IMR-90 (cell line): ENCODE results near the gene SPAM1. TPM values are rescaled to one million over a fixed set of nuclear protein-coding genes. Genes with fewer than 3 reads are reported as not detected.

Experiments
- ATAC-seq: fragments of 200-7000 bp; cut with Tn5 transposase; 2 replicates; pipeline ENCODE4 v1.9.1; 2020; ENCODE audit warnings: low read depth, mild to moderate bottlenecking, moderate library complexity
- BruUV-seq: library from RNA; stranded (reverse); fragments of 400-500 nt; replicated peaks from 2 replicates; lab custom pipeline; 2021; lab: Mats Ljungman, UMichigan
- CTCF ChIA-PET: fragments of 300-600 bp; formaldehyde crosslinking; extraction: SDS; loops from one replicate; lab custom pipeline; 2021; ENCODE audit warnings: antibody characterized with exemption; lab: Yijun Ruan, JAX
- POLR2A ChIA-PET: fragments of 300-600 bp; sonication (Branson Sonifier 250); formaldehyde crosslinking; loops from one replicate; lab custom pipeline; 2022; ENCODE audit warnings: antibody characterized with exemption; ENCODE audit not compliant: unreplicated experiment; lab: Charles Lee
- DNase-seq: peaks from one replicate; pipeline ENCODE4 v3.0.0; 2013
- H2AFZ ChIP-seq: replicated peaks from 2 replicates; pipeline ENCODE3; 2013; ENCODE audit warnings: low read length, mild to moderate bottlenecking; ENCODE audit not compliant: poor library complexity
- H2AK5ac ChIP-seq: 2 replicates; pipeline ENCODE4 v1.6.1; 2013; ENCODE audit warnings: low read depth, low read length, inconsistent platforms
- H2AK9ac ChIP-seq: replicated peaks from 2 replicates; pipeline ENCODE3; 2013; ENCODE audit warnings: mild to moderate bottlenecking, low read depth, low read length, moderate library complexity; ENCODE audit not compliant: poor library complexity
- H2BK120ac ChIP-seq: 2 replicates; pipeline ENCODE4 v1.6.1; 2013; ENCODE audit warnings: low read depth, low read length, inconsistent platforms
- H2BK15ac ChIP-seq: 3 replicates; pipeline ENCODE4 v1.6.1; 2013; ENCODE audit warnings: low read depth, low read length, inconsistent platforms
- H2BK20ac ChIP-seq: 2 replicates; pipeline ENCODE4 v1.6.1; 2013; ENCODE audit warnings: low read depth, mild to moderate bottlenecking, inconsistent platforms, low read length, moderate library complexity
- H2BK5ac ChIP-seq: 2 replicates; pipeline ENCODE4 v1.6.1; 2013; ENCODE audit warnings: mild to moderate bottlenecking, low read depth, low read length, inconsistent platforms; ENCODE audit not compliant: poor library complexity, severe bottlenecking
- H3K14ac ChIP-seq: replicated peaks from 2 replicates; pipeline ENCODE4 v1.6.1; 2013; ENCODE audit warnings: low read depth, low read length, inconsistent platforms
- H3K18ac ChIP-seq: 2 replicates; pipeline ENCODE4 v1.6.1; 2013; ENCODE audit warnings: low read depth, low read length, control low read depth
- H3K23ac ChIP-seq: 2 replicates; pipeline ENCODE4 v1.6.1; 2013; ENCODE audit warnings: low read depth, low read length, inconsistent platforms
- H3K27ac ChIP-seq: 2 replicates; pipeline ENCODE4 v1.5.1; 2013; ENCODE audit warnings: mild to moderate bottlenecking, control low read depth, low read length; ENCODE audit not compliant: insufficient read depth
- H3K27me3 ChIP-seq: 2 replicates; pipeline ENCODE4 v1.6.1; 2013; ENCODE audit warnings: low read length; ENCODE audit not compliant: control insufficient read depth, insufficient read depth
- H3K36me3 ChIP-seq: 2 replicates; pipeline ENCODE4 v1.6.1; 2013; ENCODE audit warnings: low read length, mixed read lengths; ENCODE audit not compliant: control insufficient read depth, insufficient read depth
- H3K4ac ChIP-seq: 2 replicates; pipeline ENCODE4 v1.6.1; 2013; ENCODE audit warnings: low read depth, low read length, inconsistent platforms
- H3K4me1 ChIP-seq: 2 replicates; pipeline ENCODE4 v1.6.1; 2013; ENCODE audit warnings: low read length, mixed read lengths; ENCODE audit not compliant: control insufficient read depth, insufficient read depth
- H3K4me2 ChIP-seq: 2 replicates; pipeline ENCODE4 v1.6.1; 2013; ENCODE audit warnings: low read depth, mild to moderate bottlenecking, control low read depth, low read length, moderate library complexity
- H3K4me3 ChIP-seq: 2 replicates; pipeline ENCODE4 v1.5.1; 2013; ENCODE audit warnings: low read depth, mild to moderate bottlenecking, control low read depth, low read length, moderate library complexity; ENCODE audit not compliant: insufficient read depth
- H3K56ac ChIP-seq: 2 replicates; pipeline ENCODE4 v1.6.1; 2013; ENCODE audit warnings: low read length, inconsistent platforms; ENCODE audit not compliant: insufficient read depth; ENCODE audit errors: extremely low read depth
- H3K79me1 ChIP-seq, 2 experiments: 2 replicates each; pipeline ENCODE4 v1.6.1; 2013; ENCODE audit warnings: low read length in 2 of 2, inconsistent platforms in 1 of 2, low read depth in 1 of 2
- H3K9ac ChIP-seq: 2 replicates; pipeline ENCODE4 v1.6.1; 2013; ENCODE audit warnings: low read depth, low read length, control low read depth
- H3K9me1 ChIP-seq: 2 replicates; pipeline ENCODE4 v1.6.1; 2013; ENCODE audit warnings: low read length, inconsistent platforms; ENCODE audit not compliant: insufficient read depth
- H3K9me3 ChIP-seq: 2 replicates; pipeline ENCODE4 v1.6.1; 2013; ENCODE audit warnings: low read length; ENCODE audit not compliant: control insufficient read depth, insufficient read depth
- H4K20me1 ChIP-seq: 2 replicates; pipeline ENCODE4 v1.6.1; 2013; ENCODE audit warnings: low read length, inconsistent platforms; ENCODE audit not compliant: insufficient read depth
- H4K5ac ChIP-seq: 2 replicates; pipeline ENCODE4 v1.6.1; 2013; ENCODE audit warnings: mild to moderate bottlenecking, low read depth, low read length, control low read depth
- H4K8ac ChIP-seq, 2 experiments: 2 replicates each; pipeline ENCODE4 v1.6.1; 2013; ENCODE audit warnings: low read depth in 2 of 2, low read length in 2 of 2, control low read depth in 1 of 2, inconsistent platforms in 1 of 2
- H4K91ac ChIP-seq: 2 replicates; pipeline ENCODE4 v1.6.1; 2013; ENCODE audit warnings: low read depth, low read length, inconsistent platforms; ENCODE audit not compliant: insufficient read depth
- NFE2L2 ChIP-seq: fragments of 150-350 bp; IDR thresholded peaks from 2 replicates; pipeline ENCODE4 v1.6.1; 2016; ENCODE audit warnings: low read depth, mild to moderate bottlenecking, low read length
- RCOR1 ChIP-seq: IDR thresholded peaks from 2 replicates; pipeline ENCODE4 v1.6.1; 2012; ENCODE audit warnings: mild to moderate bottlenecking, low read length, improper control_type of control experiment; ENCODE audit not compliant: insufficient replicate concordance
- RFX5 ChIP-seq: IDR thresholded peaks from 2 replicates; pipeline ENCODE4 v1.8.0; 2012; ENCODE audit warnings: low read depth, mild to moderate bottlenecking, low read length, moderate library complexity
- SMC3 ChIP-seq: fragments of 150-350 bp; IDR thresholded peaks from 2 replicates; pipeline ENCODE4 v1.6.1; 2016; ENCODE audit warnings: low read depth, mild to moderate bottlenecking, antibody characterized with exemption, low read length, moderate library complexity
- WGBS, 2 experiments: methylation state at CpG; one replicate each; pipeline versions ENCODE4 v1.1.5 to v1.1.7; 2013; ENCODE audit warnings: missing lambda C conversion rate in 2 of 2; ENCODE audit not compliant: insufficient read length in 1 of 2; ENCODE audit errors: extremely low coverage in 2 of 2; 5-methylcytosine and 5-hydroxymethylcytosine counted together
- dilution Hi-C: fragments of 300-500 bp; cut with HindIII; formaldehyde crosslinking; loops from one replicate; pipeline ENCODE4 v1.14.3; 2018; ENCODE audit warnings: low sequenced_read_pairs; ENCODE audit not compliant: unreplicated experiment
- in situ Hi-C: fragments of 300-500 bp; cut with MboI; formaldehyde crosslinking; loops from 3 replicates; pipeline ENCODE4 v1.14.3; 2019; ENCODE audit warnings: low sequenced_read_pairs, inconsistent platforms, mixed read lengths
- intact Hi-C: fragments of 100-400 bp; cut with micrococcal nuclease; formaldehyde crosslinking; loops from 2 replicates; pipeline ENCODE4 v1.10.0; 2022
- polyA plus RNA-seq, 3 experiments: library from polyadenylated mRNA; depleted of rRNA; stranded (reverse); fragments of >200 nt; gene quantifications; 2 replicates each; pipeline ENCODE4 v1.2.3, GENCODE V29; 2012; ENCODE audit warnings: low replicate concordance in 1 of 3
- total RNA-seq: library from RNA; depleted of rRNA; stranded (reverse); fragments of >200 nt; gene quantifications from 2 replicates; pipeline ENCODE4 v1.2.3, GENCODE V29; 2012

SPAM1 gene
- total and polyA plus RNA-seq, 2 of the 4 experiments (the other 2 are of a cell fraction) = not detected

DNA sequence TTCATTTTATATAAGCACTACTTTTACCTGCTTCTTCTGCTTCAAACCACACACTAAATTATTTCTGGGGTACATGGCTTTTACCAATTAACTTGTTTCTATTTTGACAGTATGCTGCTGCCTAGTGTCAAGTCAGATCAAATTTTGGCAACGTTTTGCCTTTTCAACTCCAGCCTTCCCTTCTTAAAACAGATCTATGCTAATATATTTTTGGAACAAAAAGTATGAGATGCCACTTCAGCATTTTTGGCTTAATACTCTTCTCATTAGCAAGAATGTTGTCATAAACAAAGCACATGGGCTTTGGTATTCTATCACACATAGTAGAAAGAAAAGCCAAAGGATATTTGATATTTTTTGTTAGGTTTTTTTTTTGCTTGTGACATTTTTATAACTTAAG is 47.8 kb downstream of the SPAM1 start:
- in situ Hi-C loops = no loop called here
- no peaks in the 10 kb centered on the region for H3K9me3 ChIP-seq

More for the DNA sequence above, 47.8 kb downstream of the SPAM1 start:
- ChIA-PET POLR2A (no interaction called here), CTCF (no interaction called here)
- intact Hi-C loops = loop anchor here (10.0 kb wide), 1 partner anchor 822 kb away; no protein-coding TSS in a partner anchor
- no peak overlapping the region for H4K5ac ChIP-seq
- no peak overlapping the region for H3K23ac ChIP-seq
- no peak overlapping the region for H3K4me3 ChIP-seq
- no peaks in the 10 kb centered on the region for H3K27me3 ChIP-seq
- BruUV-seq = no TSS peak
- H3K4ac ChIP-seq = no peak overlapping the region
- no peak overlapping the region for H3K14ac ChIP-seq
- H3K9ac ChIP-seq = no peak overlapping the region
- H3K4me2 ChIP-seq = no peak overlapping the region
- H2AFZ ChIP-seq = no peak overlapping the region
- H3K36me3 ChIP-seq = no peaks in the 10 kb centered on the region
- dilution Hi-C loops = no loop called here
- no peak overlapping the region for H3K18ac ChIP-seq
- no peaks in the 10 kb centered on the region for H3K9me1 ChIP-seq
- no peaks in the 10 kb centered on the region for H3K4me1 ChIP-seq
- ATAC-seq (no peak), DNase-seq (no peak)
- no peaks in the 10 kb centered on the region for H3K79me1 ChIP-seq
- WGBS, 2 experiments = no CpG with 5 or more reads among the region's 1 CpG
- H2BK20ac ChIP-seq = no peak overlapping the region
- H2BK120ac ChIP-seq = no peak overlapping the region
- no peak overlapping the region for H2AK5ac ChIP-seq
- no peak overlapping the region for H3K27ac ChIP-seq
- no peak overlapping the region for H4K8ac ChIP-seq
- H2BK5ac ChIP-seq = no peak overlapping the region
- no peak overlapping the region for H2AK9ac ChIP-seq
- TF ChIP-seq RCOR1 (no peak), NFE2L2 (no peak), RFX5 (no peak), SMC3 (no peak)
- no peak overlapping the region for H4K91ac ChIP-seq
- H2BK15ac ChIP-seq = no peak overlapping the region
- H4K20me1 ChIP-seq = no peaks in the 10 kb centered on the region
- no peak overlapping the region for H3K56ac ChIP-seq
